ENCODE measurements around the gene DAPP1. TPM values are rescaled to one million over a fixed set of nuclear protein-coding genes. Genes with fewer than 3 reads are reported as not detected.

DAPP1 gene
- total and polyA plus RNA-seq, 2 donors from 2014 or later = 0.34 to 10.1 TPM

DNA sequence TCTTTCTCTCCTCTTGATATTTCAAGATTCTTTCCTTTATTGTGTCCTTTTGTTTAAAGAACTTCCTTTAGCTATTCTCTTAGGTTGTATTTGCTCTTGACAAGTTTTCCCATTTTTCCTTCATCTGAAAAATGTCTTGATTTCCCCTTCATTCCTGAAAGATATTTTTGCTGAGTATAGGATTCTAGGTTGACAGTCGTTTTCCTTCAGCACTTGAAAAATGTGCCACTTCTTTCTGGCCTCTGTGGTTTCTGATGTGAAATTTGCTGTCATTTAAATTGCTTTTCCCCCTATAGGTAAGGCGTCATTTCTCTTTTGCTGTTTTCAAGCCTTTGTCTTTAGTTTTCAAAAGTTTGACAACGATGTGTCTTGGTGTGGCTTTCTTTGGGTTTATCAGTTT is 100.9 kb downstream of the DAPP1 start:
- no peak for TF ChIP-seq CTCF (IDR thresholded peaks at IDR 0.05; ENCODE audit: borderline replicate concordance, extremely low read depth, insufficient read depth)
- H3K36me3 ChIP-seq (ENCODE audit: control insufficient read depth in 2 of 3, insufficient read depth in 3 of 3, low read length in 3 of 3) = peaks cover 4 to 19% (median 5%) of the 10 kb centered on the region in 3 donors
- no peak overlapping the region for H3K4me3 ChIP-seq (ENCODE audit: low read length in 3 of 3)
- intact Hi-C loops (cut with DNase I) = no loop called here
- no peak for DNase-seq
- no peak overlapping the region for H3K27ac ChIP-seq (ENCODE audit: low read depth in 2 of 2, low read length in 2 of 2)
- peaks cover 2 to 8% (median 7%) of the 10 kb centered on the region in 3 donors for H3K9me3 ChIP-seq (ENCODE audit: control insufficient read depth in 2 of 3, insufficient read depth in 1 of 3, low read length in 3 of 3)
- H3K27me3 ChIP-seq (ENCODE audit: control insufficient read depth, insufficient read depth, low read length) = no peaks in the 10 kb centered on the region
- no peak overlapping the region for H3K9ac ChIP-seq (ENCODE audit: low read length in 3 of 3)
- no peak for FAIRE-seq
- H3K4me1 ChIP-seq (ENCODE audit: control insufficient read depth in 2 of 3, insufficient read depth in 2 of 3, low read depth in 1 of 3, low read length in 3 of 3) = no peaks in the 10 kb centered on the region

DNA sequence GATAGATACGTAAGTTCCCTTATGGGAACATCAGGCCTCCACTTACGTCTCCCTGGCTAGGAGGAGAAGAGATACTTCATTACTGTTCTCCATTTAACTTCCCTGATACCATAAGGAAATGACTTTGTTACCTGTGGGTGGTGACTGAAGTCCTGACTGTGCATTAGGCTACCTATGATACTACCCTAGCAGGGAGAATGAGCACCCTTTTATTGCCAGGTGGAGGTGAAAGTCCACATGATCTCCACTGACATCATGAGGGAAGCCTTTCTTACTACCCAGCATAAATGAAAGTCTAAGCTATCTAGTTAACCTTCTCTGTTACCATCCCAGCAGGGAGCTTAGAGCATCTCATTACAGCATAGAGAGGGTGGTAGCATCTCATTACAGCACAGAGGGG is 102.0 kb downstream of the DAPP1 start:
- FAIRE-seq (no peak), DNase-seq (no peak)
- H3K9me3 ChIP-seq (ENCODE audit: control insufficient read depth in 2 of 3, insufficient read depth in 1 of 3, low read length in 3 of 3) = peaks cover 2 to 8% (median 7%) of the 10 kb centered on the region in 3 donors
- H3K4me1 ChIP-seq (ENCODE audit: control insufficient read depth in 2 of 3, insufficient read depth in 2 of 3, low read depth in 1 of 3, low read length in 3 of 3) = no peaks in the 10 kb centered on the region
- intact Hi-C loops (cut with DNase I) = no loop called here
- TF ChIP-seq CTCF (IDR thresholded peaks at IDR 0.05; ENCODE audit: borderline replicate concordance, extremely low read depth, insufficient read depth) = no peak
- no peaks in the 10 kb centered on the region for H3K27me3 ChIP-seq (ENCODE audit: control insufficient read depth, insufficient read depth, low read length)
- no peak overlapping the region for H3K4me3 ChIP-seq (ENCODE audit: low read length in 3 of 3)
- no peak overlapping the region for H3K9ac ChIP-seq (ENCODE audit: low read length in 3 of 3)
- no peak overlapping the region for H3K27ac ChIP-seq (ENCODE audit: low read depth in 2 of 2, low read length in 2 of 2)
- peaks cover 4 to 19% (median 5%) of the 10 kb centered on the region in 3 donors for H3K36me3 ChIP-seq (ENCODE audit: control insufficient read depth in 2 of 3, insufficient read depth in 3 of 3, low read length in 3 of 3)

Other genes with a start within 250 kb of the DAPP1 start
- 0.19 TPM for gene MTTP, start 242.0 kb upstream of the DAPP1 start, total RNA-seq
- 5.8 TPM for gene MTTP, start 242.0 kb upstream of the DAPP1 start, polyA plus RNA-seq (ENCODE audit: insufficient read depth, low read depth, low replicate concordance)
- gene C4orf54, start 159.0 kb upstream of the DAPP1 start, total RNA-seq = 0.19 TPM
- gene C4orf54, start 159.0 kb upstream of the DAPP1 start, polyA plus RNA-seq (ENCODE audit: insufficient read depth, low read depth, low replicate concordance) = 0.56 TPM
- gene LAMTOR3, start 77.6 kb downstream of the DAPP1 start, total RNA-seq = 46.5 TPM
- 71.1 TPM for gene LAMTOR3, start 77.6 kb downstream of the DAPP1 start, polyA plus RNA-seq (ENCODE audit: insufficient read depth, low read depth, low replicate concordance)
- gene DNAJB14, start 129.8 kb downstream of the DAPP1 start, total RNA-seq = 51.7 TPM
- gene DNAJB14, start 129.8 kb downstream of the DAPP1 start, polyA plus RNA-seq (ENCODE audit: insufficient read depth, low read depth, low replicate concordance) = 8.1 TPM
- gene H2AZ1, start 133.4 kb downstream of the DAPP1 start, total RNA-seq = 98.5 TPM
- gene H2AZ1, start 133.4 kb downstream of the DAPP1 start, polyA plus RNA-seq (ENCODE audit: insufficient read depth, low read depth, low replicate concordance) = 154 TPM